HFFc6 (cell line): Measurements from ENCODE around the gene MOGAT2. TPM values are rescaled to one million over a fixed set of nuclear protein-coding genes. Genes with fewer than 3 reads are reported as not detected.

Source experiments
- DNase-seq: peaks from one replicate; pipeline ENCODE4 v3.0.0-alpha.2; 2018
- H3K27ac Mint-ChIP-seq: 2 replicates; pipeline ENCODE4 v1.8.0; 2020; ENCODE audit warnings: mild to moderate bottlenecking, mixed read lengths
- H3K27me3 Mint-ChIP-seq: 2 replicates; pipeline ENCODE4 v1.8.0; 2021; ENCODE audit warnings: mild to moderate bottlenecking, moderate library complexity, mixed read lengths; ENCODE audit not compliant: insufficient read depth
- H3K36me3 Mint-ChIP-seq: 2 replicates; pipeline ENCODE4 v1.8.0; 2021; ENCODE audit warnings: low read depth, mixed read lengths
- H3K4me1 Mint-ChIP-seq: 2 replicates; pipeline ENCODE4 v1.8.0; 2020; ENCODE audit warnings: low read depth, mixed read lengths
- H3K4me3 Mint-ChIP-seq: 2 replicates; pipeline ENCODE4 v1.8.0; 2020; ENCODE audit warnings: mild to moderate bottlenecking, moderate library complexity, mixed read lengths
- H3K9me3 Mint-ChIP-seq: 2 replicates; pipeline ENCODE4 v1.8.0; 2020; ENCODE audit warnings: mild to moderate bottlenecking, mixed read lengths
- total RNA-seq, 6 experiments: library from RNA; stranded (reverse); fragmentation: NEBNext Ultra II Directional; extraction: Animal tissue kit (Norgen Biotek cat#: 25700); gene quantifications; 2 replicates in 1 of 6; 3 replicates in 5 of 6; pipeline ENCODE4 v1.2.3, GENCODE V29; 2021
- TF ChIP-seq, protein P1 (sequence below): fragments of 200-600 bp; sonication (generic); IDR thresholded peaks from 2 replicates; pipeline ENCODE4 v1.5.0; 2021; ENCODE audit warnings: antibody characterized with exemption, mild to moderate bottlenecking

The MOGAT2 gene
- total RNA-seq, 6 experiments from 2014 or later, result not detected

DNA sequence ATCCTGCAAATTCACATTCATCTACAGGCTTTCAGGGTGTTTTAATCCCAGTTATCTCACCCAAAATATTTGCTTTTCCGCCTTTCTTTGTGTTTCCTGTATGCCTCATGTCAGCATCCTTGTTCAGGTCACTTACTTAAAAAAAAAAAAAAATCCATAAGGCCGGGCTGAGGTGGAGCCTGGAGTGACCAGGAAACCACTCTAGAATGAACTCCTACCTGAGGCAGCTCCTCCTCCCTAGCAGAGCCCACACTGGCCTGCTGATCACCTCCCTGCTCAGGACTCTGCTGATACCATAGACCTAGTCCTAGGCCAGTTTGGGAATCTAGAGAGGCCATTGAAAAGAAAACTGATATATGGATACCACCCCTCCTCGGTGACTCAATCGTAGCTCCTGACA is 42.2 kb downstream of the MOGAT2 start:
- Mint-ChIP-seq H3K4me3 (no peak overlapping the region), H3K4me1 (peaks cover 12% of the 10 kb centered on the region), H3K27me3 (peaks cover 25% of the 10 kb centered on the region), H3K9me3 (no peaks in the 10 kb centered on the region), H3K27ac (no peak overlapping the region), H3K36me3 (no peaks in the 10 kb centered on the region)
- DNase-seq, result no peak
- TF ChIP-seq, protein P1, sequence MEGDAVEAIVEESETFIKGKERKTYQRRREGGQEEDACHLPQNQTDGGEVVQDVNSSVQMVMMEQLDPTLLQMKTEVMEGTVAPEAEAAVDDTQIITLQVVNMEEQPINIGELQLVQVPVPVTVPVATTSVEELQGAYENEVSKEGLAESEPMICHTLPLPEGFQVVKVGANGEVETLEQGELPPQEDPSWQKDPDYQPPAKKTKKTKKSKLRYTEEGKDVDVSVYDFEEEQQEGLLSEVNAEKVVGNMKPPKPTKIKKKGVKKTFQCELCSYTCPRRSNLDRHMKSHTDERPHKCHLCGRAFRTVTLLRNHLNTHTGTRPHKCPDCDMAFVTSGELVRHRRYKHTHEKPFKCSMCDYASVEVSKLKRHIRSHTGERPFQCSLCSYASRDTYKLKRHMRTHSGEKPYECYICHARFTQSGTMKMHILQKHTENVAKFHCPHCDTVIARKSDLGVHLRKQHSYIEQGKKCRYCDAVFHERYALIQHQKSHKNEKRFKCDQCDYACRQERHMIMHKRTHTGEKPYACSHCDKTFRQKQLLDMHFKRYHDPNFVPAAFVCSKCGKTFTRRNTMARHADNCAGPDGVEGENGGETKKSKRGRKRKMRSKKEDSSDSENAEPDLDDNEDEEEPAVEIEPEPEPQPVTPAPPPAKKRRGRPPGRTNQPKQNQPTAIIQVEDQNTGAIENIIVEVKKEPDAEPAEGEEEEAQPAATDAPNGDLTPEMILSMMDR, result no peak

DNA sequence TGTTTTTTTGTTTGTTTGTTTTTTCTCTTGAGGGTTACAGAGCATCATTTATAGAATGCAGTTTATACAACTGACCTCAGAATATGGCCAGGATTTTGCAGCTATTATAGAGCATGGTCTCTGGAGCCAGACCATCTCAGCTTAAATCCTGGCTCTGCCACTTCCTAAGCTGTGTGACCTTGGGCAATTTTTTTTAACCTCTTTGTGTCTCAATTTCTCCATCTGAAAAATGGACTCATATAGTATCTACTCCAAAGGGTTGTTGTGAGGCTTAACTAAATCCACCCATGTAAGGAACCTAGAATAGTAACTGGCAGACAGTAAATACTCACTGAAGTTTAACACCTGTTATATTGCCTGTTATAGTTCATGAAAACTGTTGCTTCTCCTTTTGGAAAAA is 42.6 kb downstream of the MOGAT2 start:
- H3K36me3 Mint-ChIP-seq, result no peaks in the 10 kb centered on the region
- no peak for DNase-seq
- TF ChIP-seq, protein P1, result no peak
- peaks cover 12% of the 10 kb centered on the region for H3K4me1 Mint-ChIP-seq
- H3K4me3 Mint-ChIP-seq, result no peak overlapping the region
- H3K27ac Mint-ChIP-seq, result no peak overlapping the region
- H3K27me3 Mint-ChIP-seq, result peaks cover 22% of the 10 kb centered on the region
- no peaks in the 10 kb centered on the region for H3K9me3 Mint-ChIP-seq

DNA sequence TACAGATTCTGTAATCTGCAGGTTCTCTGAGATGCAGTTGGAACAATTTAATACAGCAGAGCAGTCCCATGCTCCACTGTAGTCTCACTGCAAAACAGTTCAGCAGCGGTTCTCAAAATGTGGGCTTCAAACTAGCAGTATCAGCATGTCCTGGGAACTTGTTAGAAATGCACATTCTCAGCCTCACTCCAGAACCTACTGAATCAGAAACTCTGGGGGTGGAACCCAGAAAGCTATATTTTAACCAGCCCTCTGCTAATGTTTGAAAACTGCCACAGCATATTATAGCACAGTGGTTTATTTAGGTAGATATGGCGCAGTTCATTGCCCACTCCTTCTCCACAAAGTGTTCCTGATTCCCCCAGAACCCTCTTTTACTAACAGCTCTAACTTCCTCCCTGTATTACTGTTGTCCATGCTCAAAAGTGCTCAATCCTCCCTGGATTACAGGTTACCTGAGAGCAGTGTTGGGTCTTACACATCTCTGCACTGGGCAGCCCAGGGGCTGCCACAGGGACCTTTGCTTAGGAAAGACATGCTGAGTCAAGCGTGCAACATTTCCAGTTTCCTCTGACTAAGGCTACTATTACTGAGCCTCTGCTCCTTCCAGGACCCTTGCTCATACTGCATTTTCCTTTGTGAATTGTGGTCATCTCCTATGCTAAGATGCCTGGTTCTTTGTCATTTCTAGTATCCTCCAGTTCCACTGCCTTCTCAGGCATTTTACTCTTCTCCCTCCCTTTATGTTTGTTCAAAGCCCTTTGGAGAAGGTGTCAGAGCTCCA is 43.3 kb downstream of the MOGAT2 start:
- Mint-ChIP-seq H3K36me3 (no peaks in the 10 kb centered on the region), H3K27me3 (peaks cover 24% of the 10 kb centered on the region), H3K27ac (no peak overlapping the region), H3K4me3 (no peak overlapping the region), H3K9me3 (no peaks in the 10 kb centered on the region), H3K4me1 (peaks cover 12% of the 10 kb centered on the region)
- TF ChIP-seq, protein P1, result no peak
- peak; percentile 46 for DNase-seq

DNA sequence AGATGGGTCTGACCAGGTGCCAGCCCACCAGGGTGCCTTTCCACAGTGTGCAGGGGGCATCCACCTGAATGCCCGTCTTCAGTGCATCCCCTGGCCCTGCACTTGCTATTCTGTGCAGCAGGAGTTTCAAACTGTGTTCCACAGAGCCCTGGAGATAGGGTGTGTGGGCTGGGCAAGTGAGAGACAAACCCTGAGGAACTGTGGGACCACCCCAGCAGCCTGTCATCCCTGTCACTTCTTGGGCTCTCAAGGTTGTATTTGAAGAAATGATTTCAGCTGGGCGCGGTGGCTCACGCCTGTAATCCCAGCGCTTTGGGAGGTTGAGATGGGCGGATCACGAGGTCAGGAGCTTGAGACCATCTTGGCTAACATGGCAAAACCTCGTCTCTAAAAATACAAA is 44.5 kb downstream of the MOGAT2 start:
- Mint-ChIP-seq H3K36me3 (no peaks in the 10 kb centered on the region), H3K4me1 (peaks cover 12% of the 10 kb centered on the region), H3K9me3 (no peaks in the 10 kb centered on the region), H3K27me3 (peaks cover 26% of the 10 kb centered on the region), H3K27ac (no peak overlapping the region), H3K4me3 (no peak overlapping the region)
- DNase-seq, result no peak
- TF ChIP-seq, protein P1, result no peak

DNA sequence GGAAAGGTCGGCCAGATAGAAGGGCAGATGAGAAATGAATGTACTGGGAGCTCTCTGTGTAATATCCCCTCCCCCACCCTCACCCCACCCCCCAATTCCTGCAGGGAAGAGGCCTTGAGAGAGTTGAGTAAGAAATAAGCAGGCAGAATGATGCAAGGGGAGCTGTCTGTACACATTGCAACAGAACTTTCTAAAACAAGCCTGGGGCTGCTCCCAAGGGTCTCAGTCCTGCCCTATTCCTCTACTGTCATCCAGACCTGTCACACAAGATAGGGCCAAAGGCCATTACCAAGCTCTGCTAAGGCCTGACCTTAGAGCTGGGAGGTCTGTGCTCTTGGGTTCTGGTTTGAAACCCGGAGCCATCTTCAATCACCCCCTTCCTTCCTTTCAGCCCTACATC is 45.2 kb downstream of the MOGAT2 start:
- Mint-ChIP-seq H3K9me3 (no peaks in the 10 kb centered on the region), H3K4me1 (peaks cover 12% of the 10 kb centered on the region), H3K27me3 (peaks cover 30% of the 10 kb centered on the region), H3K4me3 (no peak overlapping the region), H3K36me3 (no peaks in the 10 kb centered on the region), H3K27ac (no peak overlapping the region)
- DNase-seq, result no peak
- TF ChIP-seq, protein P1, result no peak
